CD14-positive monocyte (primary cell): Measurements from ENCODE around the gene ANKRD53. TPM values are rescaled to one million over a fixed set of nuclear protein-coding genes. Genes with fewer than 3 reads are reported as not detected.

Experiments used
- DNase-seq, 3 donors: peaks; one replicate each; pipeline ENCODE4 v3.0.0-alpha.2; 2011 to 2022
- H2AFZ ChIP-seq: 2 replicates; pipeline ENCODE4 v1.6.0; 2012; ENCODE audit warnings: mild to moderate bottlenecking, low read depth, low read length, inconsistent platforms; ENCODE audit not compliant: insufficient read depth, poor library complexity, severe bottlenecking
- H3K27ac ChIP-seq, 2 donors: 1 replicate in 1 of 2; 2 replicates in 1 of 2; pipeline ENCODE4 v1.5.1; 2012 to 2013; ENCODE audit warnings: low read length in 2 of 2, control low read depth in 1 of 2, inconsistent platforms in 1 of 2, low read depth in 1 of 2, mild to moderate bottlenecking in 1 of 2
- H3K27me3 ChIP-seq, 2 donors: one replicate each; pipeline versions ENCODE4 v1.6.0 to v1.6.1; 2011 to 2013; ENCODE audit warnings: low read length in 2 of 2; ENCODE audit not compliant: control insufficient read depth in 2 of 2, insufficient read depth in 2 of 2
- H3K36me3 ChIP-seq, 2 donors: replicated peaks in 1 of 2; 1 replicate in 1 of 2; 2 replicates in 1 of 2; pipeline versions ENCODE4 v1.5.1 to v1.6.1; 2012 to 2013; ENCODE audit warnings: low read length in 2 of 2, control low read depth in 1 of 2, inconsistent platforms in 1 of 2, mild to moderate bottlenecking in 1 of 2; ENCODE audit not compliant: insufficient read depth in 2 of 2, control insufficient read depth in 1 of 2
- H3K4me1 ChIP-seq, 2 donors: 1 replicate in 1 of 2; 2 replicates in 1 of 2; pipeline versions ENCODE4 v1.5.1 to v1.6.1; 2012 to 2013; ENCODE audit warnings: low read length in 2 of 2, control low read depth in 1 of 2, inconsistent platforms in 1 of 2, mild to moderate bottlenecking in 1 of 2, moderate library complexity in 1 of 2; ENCODE audit not compliant: insufficient read depth in 2 of 2, control insufficient read depth in 1 of 2
- H3K4me2 ChIP-seq: replicated peaks from 2 replicates; pipeline ENCODE3; 2012; ENCODE audit warnings: low read length, moderate library complexity, mild to moderate bottlenecking; ENCODE audit not compliant: poor library complexity, severe bottlenecking; ENCODE audit errors: extremely low read depth
- H3K4me3 ChIP-seq, 3 experiments: fragments of 200-600 bp in 1 of 3; sonication (generic) in 1 of 3; replicated peaks in 1 of 3; 1 replicate in 2 of 3; 2 replicates in 1 of 3; pipeline ENCODE4 v1.5.1; 2011 to 2013; ENCODE audit warnings: low read length in 3 of 3, mild to moderate bottlenecking in 3 of 3, control low read depth in 2 of 3, low read depth in 2 of 3, inconsistent platforms in 1 of 3, moderate library complexity in 1 of 3
- H3K79me2 ChIP-seq: 2 replicates; pipeline ENCODE4 v1.6.0; 2012; ENCODE audit warnings: mild to moderate bottlenecking, control low read depth, inconsistent platforms, low read length, moderate library complexity; ENCODE audit not compliant: insufficient read depth
- H3K9ac ChIP-seq: 2 replicates; pipeline ENCODE4 v1.6.0; 2017; ENCODE audit warnings: low read length, mild to moderate bottlenecking; ENCODE audit not compliant: insufficient read depth, poor library complexity, severe bottlenecking
- H3K9me3 ChIP-seq, 2 donors: replicated peaks in 1 of 2; 1 replicate in 1 of 2; 2 replicates in 1 of 2; pipeline versions ENCODE4 v1.5.1 to v1.6.1; 2012 to 2013; ENCODE audit warnings: low read length in 2 of 2, control low read depth in 1 of 2; ENCODE audit not compliant: control insufficient read depth in 1 of 2, insufficient read depth in 1 of 2
- H4K20me1 ChIP-seq: 2 replicates; pipeline ENCODE4 v1.6.0; 2012; ENCODE audit warnings: mild to moderate bottlenecking, low read length, control low read depth, moderate library complexity; ENCODE audit not compliant: insufficient read depth
- H3K27ac Mint-ChIP-seq, 7 donors: one replicate each; pipeline ENCODE4 v1.8.0; 2020; ENCODE audit warnings: mild to moderate bottlenecking in 7 of 7, mixed read lengths in 7 of 7, moderate library complexity in 6 of 7, inconsistent platforms in 2 of 7
- H3K27me3 Mint-ChIP-seq, 3 donors: one replicate each; pipeline ENCODE4 v1.8.0; 2021 to 2022; ENCODE audit warnings: low read depth in 3 of 3, mild to moderate bottlenecking in 3 of 3, mixed read lengths in 3 of 3, moderate library complexity in 3 of 3, inconsistent platforms in 1 of 3
- H3K36me3 Mint-ChIP-seq, 2 donors: one replicate each; pipeline ENCODE4 v1.8.0; 2020; ENCODE audit warnings: mixed read lengths in 2 of 2, inconsistent platforms in 1 of 2, mild to moderate bottlenecking in 1 of 2
- H3K4me1 Mint-ChIP-seq: one replicate; pipeline ENCODE4 v1.8.0; 2020; ENCODE audit warnings: mild to moderate bottlenecking, mixed read lengths
- H3K4me3 Mint-ChIP-seq, 2 donors: one replicate each; pipeline ENCODE4 v1.8.0; 2020; ENCODE audit warnings: mild to moderate bottlenecking in 2 of 2, mixed read lengths in 2 of 2, moderate library complexity in 1 of 2
- H3K9me3 Mint-ChIP-seq, 7 donors: one replicate each; pipeline ENCODE4 v1.8.0; 2020 to 2022; ENCODE audit warnings: mixed read lengths in 7 of 7, mild to moderate bottlenecking in 6 of 7, moderate library complexity in 6 of 7, inconsistent platforms in 2 of 7
- CTCF ChIP-seq: fragments of 200-600 bp; IDR thresholded peaks from one replicate; pipeline ENCODE4 v1.8.0; 2022; ENCODE audit warnings: antibody characterized with exemption, mild to moderate bottlenecking
- WGBS: methylation state at CpG from one replicate; pipeline ENCODE4 v1.1.5; 2013; ENCODE audit warnings: missing lambda C conversion rate; ENCODE audit not compliant: insufficient coverage; 5-methylcytosine and 5-hydroxymethylcytosine counted together
- intact Hi-C, 2 donors: fragments of 100-400 bp; cut with micrococcal nuclease; formaldehyde crosslinking; loops; one replicate each; pipeline versions ENCODE4 v1.15.0 to v1.15.1; 2023
- polyA plus RNA-seq, 3 donors: library from polyadenylated mRNA; depleted of rRNA in 1 of 3; unstranded in 2 of 3; stranded (reverse) in 1 of 3; fragments of 300-500 nt in 2 of 3; fragments of >200 nt in 1 of 3; fragmentation: Illumina TruSeq in 2 of 3; gene quantifications; 1 replicate in 2 of 3; 2 replicates in 1 of 3; pipeline ENCODE4 v1.2.3, GENCODE V29; 2012 to 2021

The ANKRD53 gene
- polyA plus RNA-seq, 3 donors: 0.12 TPM; not detected in 2

GRCh38 chr2:70985283-70985688 lies 6.9 kb downstream of the ANKRD53 start:
- H3K4me3 Mint-ChIP-seq: no peak overlapping the region
- H3K36me3 Mint-ChIP-seq: peaks cover 62 to 64% of the 10 kb centered on the region in 2 donors
- H3K9ac ChIP-seq: no peak overlapping the region
- H3K27ac ChIP-seq: no peak overlapping the region
- no peak overlapping the region for H3K4me3 ChIP-seq
- H3K79me2 ChIP-seq: peaks cover 4% of the 10 kb centered on the region
- H3K4me1 ChIP-seq: peaks cover 7 to 10% of the 10 kb centered on the region in 2 donors
- H3K9me3 Mint-ChIP-seq: peaks cover 0 to 3% (median 0%) of the 10 kb centered on the region in 7 donors
- H3K27me3 Mint-ChIP-seq: no peaks in the 10 kb centered on the region
- DNase-seq: no peak
- peaks cover 40 to 44% of the 10 kb centered on the region in 2 donors for H3K36me3 ChIP-seq
- no peak overlapping the region for H2AFZ ChIP-seq
- H3K27me3 ChIP-seq: no peaks in the 10 kb centered on the region
- peaks cover 29% of the 10 kb centered on the region for H4K20me1 ChIP-seq
- no peak overlapping the region for H3K27ac Mint-ChIP-seq
- WGBS: no CpG with 5 or more reads among the region's 5 CpGs
- no peak for TF ChIP-seq CTCF
- H3K4me2 ChIP-seq: no peak overlapping the region
- peaks cover 20% of the 10 kb centered on the region for H3K4me1 Mint-ChIP-seq
- H3K9me3 ChIP-seq: no peaks in the 10 kb centered on the region
- intact Hi-C loops: no loop called here

DNA sequence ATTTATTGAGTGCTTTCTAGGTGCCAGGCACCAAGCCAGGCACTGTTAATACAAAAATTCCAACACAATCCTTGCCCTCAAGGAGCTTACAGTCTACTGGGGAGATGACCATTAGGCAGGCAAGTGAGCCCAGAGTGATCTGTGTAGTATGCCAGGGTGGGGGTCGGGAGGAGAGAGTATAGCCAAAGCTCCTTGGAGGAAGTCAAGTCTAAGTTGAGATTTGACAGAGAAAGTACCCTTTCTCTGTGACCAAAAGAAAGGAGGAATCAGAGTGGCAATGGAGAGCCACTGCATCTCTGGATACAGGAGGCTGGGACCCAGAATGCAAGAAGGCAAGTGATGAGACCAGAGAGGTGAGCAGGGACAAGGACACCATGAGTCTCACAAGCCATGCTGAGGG lies 7.5 kb downstream of the ANKRD53 start:
- H3K4me3 Mint-ChIP-seq: no peak overlapping the region
- no peak overlapping the region for H3K4me3 ChIP-seq
- intact Hi-C loops: no loop called here

More for the DNA sequence above, 7.5 kb downstream of the ANKRD53 start:
- no peak for TF ChIP-seq CTCF
- Mint-ChIP-seq H3K27ac (peak overlapping the region in 1 of 7 donors; percentile 57), H3K27me3 (no peaks in the 10 kb centered on the region), H3K9me3 (peaks cover 0 to 3% (median 0%) of the 10 kb centered on the region in 7 donors), H3K4me1 (peaks cover 20% of the 10 kb centered on the region), H3K36me3 (peaks cover 68 to 69% of the 10 kb centered on the region in 2 donors)
- H3K9me3 ChIP-seq: no peaks in the 10 kb centered on the region
- H3K4me1 ChIP-seq: peaks cover 7 to 10% of the 10 kb centered on the region in 2 donors
- H2AFZ ChIP-seq: no peak overlapping the region
- WGBS: 100% methylated on average over 1 of the region's 1 CpG
- H3K4me2 ChIP-seq: no peak overlapping the region
- peaks cover 47 to 51% of the 10 kb centered on the region in 2 donors for H3K36me3 ChIP-seq
- peaks cover 35% of the 10 kb centered on the region for H4K20me1 ChIP-seq
- peaks cover 4% of the 10 kb centered on the region for H3K79me2 ChIP-seq
- no peak overlapping the region for H3K9ac ChIP-seq
- H3K27ac ChIP-seq: no peak overlapping the region
- no peaks in the 10 kb centered on the region for H3K27me3 ChIP-seq
- no peak for DNase-seq
